Measurements from ENCODE around the gene IL32. TPM values are rescaled to one million over a fixed set of nuclear protein-coding genes. Genes with fewer than 3 reads are reported as not detected.
A peak's percentile ranks its signal among the peaks of the same experiment; 100 is the strongest.

IL32 gene
- total and polyA plus RNA-seq, 2 of the 4 experiments (the other 2 are of a cell fraction) = 25.6 to 95.7 TPM

- Histone ChIP-seq H4K8ac (ENCODE audit: low read depth in 2 of 2, low read length in 2 of 2) (peak within 1 kb of the TSS; percentile 74 to 99), H3K36me3 (ENCODE audit: control insufficient read depth, insufficient read depth, low read length) (peaks cover 11% of the 10 kb centered on the region), H3K14ac (replicated peaks; ENCODE audit: low read depth, low read length) (peak within 1 kb of the TSS; percentile 99), H3K27me3 (ENCODE audit: control insufficient read depth, insufficient read depth, low read length) (no peaks in the 10 kb centered on the region; the same call in 1 of the 2 replicates), H3K4me3 (ENCODE audit: insufficient read depth, low read depth, low read length) (peak within 1 kb of the TSS; percentile 77), H2AK9ac (replicated peaks; ENCODE audit: low read depth, low read length, poor library complexity) (peak within 1 kb of the TSS; percentile 99), H4K5ac (ENCODE audit: low read depth, low read length) (peak within 1 kb of the TSS; percentile 76), H2BK15ac (ENCODE audit: low read depth, low read length) (peak within 1 kb of the TSS; percentile 78; the same call in 1 of the 3 replicates), H3K9me3 (ENCODE audit: control insufficient read depth, insufficient read depth, low read length) (no peaks in the 10 kb centered on the region), H3K4me1 (ENCODE audit: control insufficient read depth, insufficient read depth, low read length) (peaks cover 11% of the 10 kb centered on the region), H2BK20ac (ENCODE audit: low read depth, low read length) (peak within 1 kb of the TSS; percentile 95; the same call in 1 of the 2 replicates), H3K23ac (ENCODE audit: low read depth, low read length) (peak within 1 kb of the TSS; percentile 100), H3K79me1 (ENCODE audit: low read depth in 1 of 2, low read length in 2 of 2) (peaks cover 0 to 27% of the 10 kb centered on the region in 2 experiments; a peak in 2 of 4 replicates), H3K4me2 (ENCODE audit: low read depth, low read length) (peak within 1 kb of the TSS; percentile 99), H2BK5ac (ENCODE audit: low read depth, low read length, poor library complexity, severe bottlenecking) (peak within 1 kb of the TSS; percentile 99), H2AK5ac (ENCODE audit: low read depth, low read length) (peak within 1 kb of the TSS; percentile 93), H3K18ac (ENCODE audit: low read depth, low read length) (peak within 1 kb of the TSS; percentile 83), H2AFZ (replicated peaks; ENCODE audit: low read length, poor library complexity) (peak within 1 kb of the TSS; percentile 96), H3K4ac (ENCODE audit: low read depth, low read length) (peak within 1 kb of the TSS; percentile 99), H3K27ac (ENCODE audit: insufficient read depth, low read length) (peak within 1 kb of the TSS; percentile 97), H3K9me1 (ENCODE audit: insufficient read depth, low read length) (no peaks in the 10 kb centered on the region), H4K20me1 (ENCODE audit: insufficient read depth, low read length) (peaks cover 31% of the 10 kb centered on the region), H2BK120ac (ENCODE audit: low read depth, low read length) (peak within 1 kb of the TSS; percentile 91), H3K9ac (ENCODE audit: low read depth, low read length) (peak within 1 kb of the TSS; percentile 94), H4K91ac (ENCODE audit: insufficient read depth, low read depth, low read length) (peak within 1 kb of the TSS; percentile 98), H3K56ac (ENCODE audit: extremely low read depth, insufficient read depth, low read length) (peak within 1 kb of the TSS; percentile 100)
- ATAC-seq (ENCODE audit: low read depth) (peak; percentile 11), DNase-seq (peak; percentile 68)
- ChIA-PET CTCF (interaction anchor here (0.5 to 2.7 kb wide), 2 partner anchors 11 to 1153 kb away, joined by 8 to 12 read pairs; no protein-coding TSS in a partner anchor), POLR2A (ENCODE audit: unreplicated experiment) (interaction anchor here (0.5 to 0.7 kb wide), 6 partner anchors 10 to 496 kb away, joined by 3 to 13 read pairs (median 6); no protein-coding TSS in a partner anchor)
- dilution Hi-C loops (cut with HindIII; ENCODE audit: low sequenced_read_pairs, unreplicated experiment) = no loop called here
- 0% methylated on average over 9 of the region's 49 CpGs; no CpG with 5 or more reads in 1 of the 2 experiments for WGBS, 2 experiments (ENCODE audit: extremely low coverage in 2 of 2, insufficient read length in 1 of 2)
- in situ Hi-C loops (cut with MboI; ENCODE audit: low sequenced_read_pairs) = no loop called here
- BruUV-seq (replicated peaks) = no TSS peak
- TF ChIP-seq NFE2L2 (IDR thresholded peaks at IDR 0.05; ENCODE audit: low read depth, low read length) (no peak), MXI1 (IDR thresholded peaks at IDR 0.05; ENCODE audit: borderline replicate concordance, low read depth, low read length) (peak; percentile 29; the same call in 1 of the 2 replicates), CEBPB (IDR thresholded peaks at IDR 0.05; ENCODE audit: low read depth, low read length) (no peak), FOS (IDR thresholded peaks at IDR 0.05; ENCODE audit: low read depth, low read length) (no peak), POLR2A (IDR thresholded peaks at IDR 0.05; ENCODE audit: low read depth, low read length) (peak; percentile 98), MAZ (IDR thresholded peaks at IDR 0.05; ENCODE audit: borderline replicate concordance, low read depth, low read length) (peak; percentile 63; the same call in 1 of the 2 replicates), CHD1 (IDR thresholded peaks at IDR 0.05; ENCODE audit: low read depth, low read length) (peak; percentile 64; the same call in 1 of the 2 replicates)
- intact Hi-C loops (cut with micrococcal nuclease) = no loop called here
Measured at GRCh38 chr16:3020247-3020603, 45.2 kb upstream of the IL32 start, which contains the start of gene TNFRSF12A. Gene TNFRSF12A (plus strand): TSS chr16:3020368. CDS start chr16:3020398, 30 bp downstream.

Measured in IMR-90 (cell line).